ENCODE results near the gene TMEM59.

TMEM59 gene

GRCh38 chr1:53982034-53982762, 70.8 kb downstream of the TMEM59 start:
- peak; percentile 20 for DNase-seq (ENCODE audit: low spot score)

- DNase-seq (ENCODE audit: low spot score) = no peak
Observed at GRCh38 chr1:53981220-53981619, 71.8 kb downstream of the TMEM59 start.

GRCh38 chr1:53979712-53980450, 73.1 kb downstream of the TMEM59 start:
- no peak for DNase-seq (ENCODE audit: low spot score)
